CD4-positive, alpha-beta T cell treated with Interleukin-6 at 100 ng/mL for 8 hours (primary cell): ENCODE results near the gene CXCL17.
A peak's percentile ranks its signal among the peaks of the same experiment; 100 is the strongest.

Experiments
- DNase-seq: peaks from one replicate; pipeline ENCODE4 v3.0.0-alpha.2; 2020; ENCODE audit warnings: mixed read lengths, low spot score

The CXCL17 gene

GRCh38 chr19:42423462-42424344, 19.0 kb downstream of the CXCL17 start:
- DNase-seq: peak; percentile 92

DNA sequence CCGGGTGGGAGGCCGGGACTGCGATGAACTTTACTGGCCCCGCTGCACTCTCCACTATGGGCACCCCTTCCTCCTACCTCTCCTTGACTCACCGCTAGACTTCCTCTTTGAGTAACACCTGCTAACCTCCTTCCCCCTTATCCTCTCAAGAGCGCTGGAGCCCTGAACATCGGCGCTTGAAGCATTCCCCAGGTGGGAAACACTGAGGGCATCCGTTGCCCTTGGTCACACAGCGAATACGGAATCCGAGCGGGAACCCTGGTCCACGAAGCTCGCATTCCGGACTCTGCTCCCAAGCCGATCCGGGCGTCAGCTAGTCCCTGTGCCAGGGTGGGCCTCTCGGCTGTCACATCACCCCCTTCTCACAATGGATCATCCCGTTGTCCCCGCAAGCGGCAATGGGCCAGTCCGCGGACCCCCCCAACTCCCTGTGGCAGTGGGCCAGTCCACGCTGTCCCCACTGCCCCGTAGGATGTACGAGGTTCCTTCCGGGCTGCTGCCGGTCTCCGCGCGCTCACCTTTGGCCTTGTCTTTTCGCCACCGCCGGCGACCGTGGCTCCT, 19.8 kb downstream of the CXCL17 start:
- peak; percentile 49 for DNase-seq

DNA sequence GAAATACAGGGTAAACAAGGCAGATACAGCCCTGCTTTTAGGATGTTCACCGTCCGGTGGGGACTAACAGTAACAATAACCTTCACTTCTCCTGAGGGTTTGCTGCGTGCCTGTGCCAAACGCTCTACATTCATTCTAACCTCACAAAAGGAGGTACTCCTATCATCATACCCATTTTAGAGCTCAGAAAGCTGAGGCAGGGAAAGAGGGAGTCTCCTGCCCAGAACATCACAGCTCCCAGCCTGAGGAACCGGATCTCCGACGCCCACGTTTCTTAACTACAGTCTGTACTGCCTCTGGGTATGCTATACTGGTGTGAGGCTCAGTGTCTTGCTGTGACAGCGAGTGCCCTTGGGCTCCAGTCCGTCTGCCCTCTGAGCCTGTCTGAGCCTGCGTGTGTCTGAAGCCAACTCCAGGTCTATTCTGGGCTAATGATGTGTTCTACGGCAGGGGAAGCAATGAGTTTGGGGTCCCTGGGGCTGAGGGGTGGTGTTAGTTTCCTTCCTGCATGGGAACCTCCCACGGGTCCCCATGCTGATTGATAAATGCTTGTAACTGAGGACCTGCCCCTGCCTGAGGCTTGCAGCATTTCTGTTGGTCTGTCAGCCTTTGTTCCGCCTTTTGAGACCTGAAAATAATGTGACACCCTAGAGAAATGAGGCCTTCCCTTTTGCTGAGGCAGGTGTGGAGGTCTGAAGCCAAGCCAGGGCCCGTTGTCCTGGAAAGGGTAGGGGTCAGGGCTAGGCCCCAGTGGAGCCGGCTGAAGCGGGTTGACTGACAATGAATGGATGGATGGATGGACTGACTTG, 20.4 kb downstream of the CXCL17 start:
- no peak for DNase-seq

DNA sequence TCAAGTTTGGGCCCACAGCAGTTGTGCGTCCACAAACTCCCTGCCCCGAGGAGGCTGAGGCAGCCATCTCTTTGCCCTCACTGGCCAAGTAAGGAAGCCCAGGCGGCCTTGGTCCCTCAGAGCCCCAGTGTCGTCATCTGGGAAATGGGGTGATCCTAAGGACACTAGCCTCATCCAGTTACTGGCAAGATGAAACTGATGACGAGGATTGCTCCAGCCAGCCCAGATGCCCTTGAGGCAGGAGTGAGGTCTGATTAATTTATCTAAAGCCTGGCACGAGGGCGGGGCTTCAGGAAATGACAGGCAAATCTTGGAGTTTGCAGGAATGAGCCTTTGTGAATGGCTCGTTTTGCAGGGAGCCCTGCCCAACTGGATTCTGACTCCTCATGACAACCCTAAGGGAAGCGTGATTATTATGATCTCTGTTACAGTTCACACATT, 21.1 kb downstream of the CXCL17 start:
- no peak for DNase-seq

GRCh38 chr19:42421101-42421500, 21.6 kb downstream of the CXCL17 start:
- DNase-seq: no peak

DNA sequence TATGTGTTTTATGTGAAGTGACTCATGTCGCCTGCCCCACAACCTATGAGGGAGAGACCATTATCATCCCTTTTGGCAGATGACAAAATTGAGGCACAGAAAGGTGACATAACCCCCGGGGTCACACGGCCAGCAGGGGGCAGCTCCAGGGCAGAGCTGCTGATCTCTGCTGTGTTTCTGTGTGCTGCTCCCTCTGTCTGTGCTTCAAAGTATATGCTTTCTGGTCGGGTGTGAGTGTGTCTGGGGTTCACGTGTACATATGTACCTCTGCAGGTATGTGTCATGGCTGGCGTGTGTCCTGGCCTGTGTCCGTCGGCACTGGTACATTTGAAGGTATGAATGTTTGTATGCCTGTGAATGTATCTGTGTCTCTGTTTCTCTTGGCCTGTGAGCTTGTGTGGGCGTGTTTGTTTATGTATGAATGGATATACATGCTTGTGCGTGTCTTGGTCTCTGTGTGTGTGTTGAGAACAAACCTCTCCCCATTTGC, 22.6 kb downstream of the CXCL17 start:
- peak; percentile 80 for DNase-seq

DNA sequence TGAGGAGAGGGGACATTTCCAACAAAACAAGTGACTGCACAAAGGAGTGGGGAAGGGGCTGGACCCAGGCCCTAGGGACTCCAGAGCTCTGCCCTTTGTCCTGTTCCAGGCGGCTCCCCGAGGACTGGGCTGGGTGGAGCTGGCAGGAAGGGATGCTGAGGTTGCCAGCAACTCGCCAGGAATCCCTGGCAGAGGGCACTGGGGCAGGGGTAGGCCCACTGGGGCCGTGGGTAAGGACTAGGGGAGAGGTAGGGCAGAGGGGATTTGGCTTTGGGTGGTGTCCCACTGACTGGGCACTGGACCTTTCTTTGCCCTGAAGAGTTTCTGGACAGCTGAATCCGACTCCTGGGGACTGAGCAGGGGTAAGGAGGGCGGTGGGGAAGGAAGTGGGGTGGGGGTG, 23.4 kb downstream of the CXCL17 start:
- DNase-seq: no peak

- no peak for DNase-seq
Observed at GRCh38 chr19:42412661-42413076, 30.1 kb downstream of the CXCL17 start.

DNA sequence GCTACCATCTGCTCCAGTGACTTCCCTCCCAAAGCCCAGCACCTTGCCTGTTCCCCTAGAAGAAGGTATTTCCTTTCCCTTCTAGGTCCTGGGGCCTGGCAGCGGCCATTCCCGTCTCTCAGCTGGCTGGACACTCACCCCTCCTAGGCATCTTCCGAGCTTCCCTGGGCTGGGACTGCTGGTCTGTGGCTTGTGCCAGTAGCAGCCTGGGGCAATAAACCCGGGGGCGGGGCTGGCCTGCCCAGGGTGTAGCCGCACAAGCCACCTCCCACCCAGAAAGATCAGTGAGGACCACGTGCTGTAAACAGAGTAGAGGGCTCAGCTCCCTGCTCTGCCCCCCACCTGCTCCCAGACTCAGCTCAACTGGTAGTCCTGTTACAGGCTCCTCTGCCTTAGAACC, 30.5 kb downstream of the CXCL17 start:
- DNase-seq: no peak

DNA sequence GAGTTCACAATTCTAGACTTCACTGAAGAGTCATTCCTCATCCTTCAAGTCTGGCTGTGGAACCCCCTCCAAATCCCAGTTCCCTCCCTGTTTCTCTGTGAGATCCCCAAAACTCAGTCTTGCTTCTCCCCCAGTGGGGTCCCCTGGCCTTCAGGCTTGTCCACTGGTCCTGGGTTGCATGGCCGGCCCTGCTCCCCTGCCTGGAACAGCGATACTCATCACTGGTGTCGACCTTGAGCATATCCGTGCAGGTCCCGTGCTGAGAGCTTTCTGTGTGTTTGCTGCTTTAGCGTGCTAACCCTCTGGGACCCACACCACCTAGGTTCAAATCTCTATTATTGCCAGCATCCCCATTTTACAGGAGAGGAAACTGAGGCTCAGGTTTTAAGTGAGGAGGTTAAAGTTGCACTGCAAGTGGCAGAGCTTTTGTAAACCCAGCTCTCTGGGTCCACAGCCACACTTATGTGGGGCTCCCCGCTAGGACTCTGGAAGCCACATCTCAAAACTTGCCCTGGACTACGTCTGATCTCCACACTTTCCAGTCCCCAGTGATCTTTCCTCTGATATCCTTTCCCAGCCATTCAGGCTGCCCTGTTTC, 31.1 kb downstream of the CXCL17 start:
- DNase-seq: no peak

GRCh38 chr19:42410371-42410770, 32.4 kb downstream of the CXCL17 start:
- DNase-seq: no peak

DNA sequence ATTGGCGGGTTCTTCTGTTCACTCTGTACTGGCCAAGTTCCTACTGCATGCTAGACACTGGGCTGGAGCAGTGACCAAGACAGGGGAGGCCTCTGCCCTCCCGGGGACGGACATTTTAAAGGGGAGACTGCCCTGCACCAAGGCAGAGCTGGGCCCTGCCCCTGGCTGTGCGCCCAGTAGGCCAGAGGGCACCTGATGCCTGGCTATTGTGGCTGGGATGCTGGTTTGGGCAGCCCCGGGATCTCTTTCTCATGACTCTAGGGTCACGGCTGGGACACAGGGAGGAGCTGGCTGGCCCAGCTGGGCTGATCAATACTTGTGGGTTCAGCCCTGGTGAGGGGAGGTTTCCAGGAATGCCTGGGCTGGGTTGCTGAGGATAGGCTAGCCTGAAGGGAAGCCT, 33.3 kb downstream of the CXCL17 start:
- no peak for DNase-seq

DNA sequence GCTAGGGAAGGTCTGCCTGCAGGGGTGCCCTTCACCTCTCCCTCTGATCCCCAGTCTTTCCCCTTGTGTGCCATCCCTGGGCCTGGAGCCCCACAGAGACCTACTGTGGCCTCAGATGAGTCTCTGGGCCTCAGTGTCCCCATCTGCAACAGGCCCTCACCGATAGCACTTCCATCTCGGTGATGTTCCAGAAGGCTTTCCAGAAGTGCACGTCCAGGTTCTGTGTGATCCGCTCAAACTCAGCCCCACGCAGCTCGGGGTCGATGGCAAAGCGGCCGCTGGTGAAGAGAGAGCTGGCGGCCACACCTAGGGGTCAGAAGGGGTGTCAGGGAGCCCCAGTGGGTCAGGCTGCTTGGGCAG, 35.0 kb downstream of the CXCL17 start:
- no peak for DNase-seq

GRCh38 chr19:42407085-42407815, 35.5 kb downstream of the CXCL17 start:
- no peak for DNase-seq

DNA sequence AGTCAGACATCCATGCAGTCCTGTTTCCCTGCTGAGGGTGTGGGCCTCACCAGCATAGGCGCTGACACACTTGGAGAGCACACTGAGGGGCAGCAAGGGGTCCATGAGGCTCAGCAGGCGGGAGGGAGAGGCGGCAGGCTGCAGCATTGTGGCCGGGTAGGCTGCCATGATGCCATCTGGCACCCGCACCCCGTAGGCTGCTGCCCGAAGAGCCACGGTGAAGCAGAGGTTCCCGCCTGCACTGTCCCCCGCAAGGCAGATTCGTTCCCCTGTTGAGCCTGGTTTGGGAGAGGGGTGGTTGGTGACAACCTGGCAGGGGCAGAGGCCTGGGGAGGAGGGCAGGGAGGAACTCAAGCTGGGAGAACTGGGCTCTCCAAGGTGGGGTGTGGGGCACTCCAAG, 36.6 kb downstream of the CXCL17 start:
- no peak for DNase-seq

DNA sequence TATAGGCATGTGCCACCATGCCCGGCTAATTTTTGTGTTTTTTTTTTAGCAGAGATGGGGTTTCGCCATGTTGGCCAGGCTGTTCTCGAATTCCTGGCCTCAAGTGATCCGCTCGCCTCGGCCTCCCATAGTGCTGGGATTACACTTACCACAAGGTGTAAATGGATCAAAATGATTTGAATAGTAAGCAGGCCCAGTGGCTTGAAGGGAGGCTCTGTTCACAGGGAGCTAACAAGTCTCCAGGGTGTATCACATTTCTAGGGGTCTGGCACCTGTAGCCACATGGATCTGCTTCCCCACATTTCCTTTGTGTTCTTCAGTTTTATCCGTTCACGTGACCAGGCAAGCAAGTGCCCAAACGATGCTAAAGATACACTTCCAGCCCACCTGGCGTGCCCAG, 39.2 kb downstream of the CXCL17 start:
- DNase-seq: no peak

GRCh38 chr19:42402376-42403116, 40.2 kb downstream of the CXCL17 start:
- no peak for DNase-seq

DNA sequence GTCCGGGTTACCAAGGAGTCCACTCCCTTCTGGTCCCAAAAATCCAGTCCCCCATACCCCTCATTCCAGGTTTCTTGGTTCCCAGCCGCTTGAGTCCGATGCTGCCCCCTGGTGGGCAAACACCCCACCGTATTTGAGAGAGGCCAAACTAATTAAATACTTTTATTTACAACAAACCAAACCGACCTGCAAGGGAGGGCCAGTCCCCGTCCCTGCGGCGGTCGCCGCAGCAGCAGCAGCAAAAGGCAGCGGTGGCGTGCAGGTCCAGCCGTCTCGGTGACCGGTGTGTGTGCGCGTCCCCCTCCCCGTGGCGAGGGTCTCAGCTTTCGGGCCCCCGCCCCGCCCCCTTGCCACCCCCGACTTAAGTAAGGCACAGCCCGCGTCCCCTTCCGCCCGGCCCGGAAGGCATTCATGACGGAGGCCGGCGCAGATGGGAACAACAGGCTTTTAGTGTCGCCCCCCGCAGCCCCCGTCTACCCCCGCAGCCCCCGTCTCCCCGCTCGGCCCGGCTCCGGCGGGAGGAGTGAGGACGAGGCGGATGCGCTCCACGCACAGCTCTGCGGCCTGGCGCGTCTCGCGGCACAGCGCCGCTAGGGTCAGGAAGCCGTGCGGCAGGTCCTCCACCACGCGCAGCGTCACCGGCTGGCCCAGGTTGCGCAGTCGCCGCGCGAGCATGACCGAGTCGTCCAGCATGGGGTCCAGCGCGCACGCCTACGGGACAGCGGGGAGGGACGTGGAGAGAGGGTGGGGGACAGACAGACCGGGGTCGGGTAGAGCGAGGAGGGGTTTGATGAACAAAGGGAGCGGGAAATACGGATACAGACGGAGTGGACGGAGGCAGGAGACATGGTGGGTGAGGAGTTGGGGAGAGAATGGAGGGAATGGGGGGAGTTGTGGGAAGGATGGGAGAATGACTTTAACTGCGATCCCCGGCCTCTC, 41.1 kb downstream of the CXCL17 start:
- DNase-seq: peak; percentile 66

DNA sequence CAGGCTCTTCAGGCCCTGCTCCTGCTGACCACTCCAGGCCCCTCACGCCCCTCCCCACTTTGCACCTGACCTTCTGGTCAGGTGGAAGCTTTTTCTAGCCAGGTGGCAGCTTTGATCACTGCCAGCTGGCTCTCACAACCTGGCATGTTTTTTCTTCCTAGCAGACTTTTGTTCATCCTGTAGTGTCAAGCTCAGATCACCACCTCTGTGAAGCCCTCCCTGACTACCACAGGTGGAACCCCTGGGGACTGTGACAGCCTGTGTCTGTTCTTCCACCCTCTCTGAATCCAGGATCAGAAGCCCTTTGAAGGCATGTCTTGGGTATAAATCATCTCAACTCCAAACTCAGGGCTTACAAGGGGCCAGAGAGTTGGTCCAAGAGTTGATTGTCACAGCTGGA, 42.3 kb downstream of the CXCL17 start:
- DNase-seq: no peak
